GM18511 (cell line): ENCODE results near the gene RERGL.
"Not testable (repeated sequence)": the region's sequence is repeated elsewhere in the genome, so short reads cannot be mapped to it uniquely, and the experiment has no call there.

Source experiments
- ATAC-seq: cut with Tn5 transposase; IDR thresholded peaks from one replicate; pipeline ENCODE4 v1.9.1; 2021; ENCODE audit warnings: mild to moderate bottlenecking, moderate library complexity; ENCODE audit not compliant: unreplicated experiment

Gene RERGL

DNA sequence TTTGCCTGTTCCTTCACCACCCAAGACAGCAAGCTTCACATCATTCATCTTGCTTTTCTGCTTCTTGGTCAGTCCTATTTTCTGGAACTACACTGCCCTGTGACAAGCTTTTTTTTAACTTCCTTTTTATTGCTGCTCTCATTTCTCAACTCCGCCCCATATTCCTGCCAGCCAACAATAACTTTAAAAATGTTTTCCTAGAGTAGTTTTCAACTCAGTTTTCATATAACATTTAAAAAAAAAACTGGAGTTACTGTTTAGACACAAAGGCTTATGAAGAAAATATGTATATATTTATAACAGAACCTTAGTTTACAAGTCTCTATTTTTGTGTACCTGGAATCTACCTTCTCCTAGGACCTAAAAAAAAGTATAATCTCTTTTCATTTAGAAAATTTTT is at the start of gene RERGL:
RERGL (minus strand) TSS at position 101 of the 400 bp plus-strand sequence; CDS start at position 48, 53 bp downstream.
- no peak for ATAC-seq

DNA sequence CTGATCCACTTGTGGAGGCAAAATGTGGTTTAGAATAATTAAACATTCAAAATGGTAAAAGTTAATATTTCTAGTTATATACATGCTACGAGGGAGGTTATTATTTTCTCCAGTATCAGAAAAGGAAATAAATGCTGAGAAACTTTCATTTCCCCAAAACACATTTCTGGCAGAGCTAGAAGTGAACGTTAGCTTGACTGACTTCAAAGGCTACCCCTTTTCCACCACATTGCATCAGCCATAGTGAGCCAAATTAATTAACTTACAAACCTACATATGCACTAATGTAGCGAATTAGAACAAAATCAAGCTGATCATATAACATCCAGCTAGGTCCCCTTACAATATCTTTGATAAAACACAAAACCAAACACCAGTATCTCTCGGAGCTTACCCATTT is 49.3 kb upstream of the RERGL start:
- ATAC-seq, result no peak

- no peak for ATAC-seq
These were observed 45.5 kb upstream of the RERGL start for GRCh38 chr12:18135509-18135908.

DNA sequence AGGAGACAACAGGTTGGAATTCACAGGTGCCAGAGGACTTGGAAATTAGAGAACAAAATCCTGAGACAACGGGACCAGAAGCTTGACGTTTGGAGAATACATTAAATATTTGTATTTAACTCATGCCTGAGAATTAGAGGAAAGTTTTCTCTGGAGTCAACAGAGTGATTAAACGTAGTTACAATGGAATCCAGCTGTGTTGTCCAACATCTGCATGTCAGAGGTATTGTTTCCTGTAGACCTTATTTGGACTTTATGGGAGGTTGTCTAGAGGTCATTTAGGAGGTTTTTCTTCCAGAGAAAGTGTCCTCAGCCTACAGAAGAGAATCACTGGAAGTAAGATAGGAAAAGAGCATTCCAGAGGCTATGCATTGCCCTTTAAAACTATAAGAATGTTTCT is 45.1 kb upstream of the RERGL start:
- no peak for ATAC-seq

GRCh38 chr12:18130851-18131250 is 40.9 kb upstream of the RERGL start:
- no peak for ATAC-seq

GRCh38 chr12:18123707-18124106 is 33.7 kb upstream of the RERGL start:
- ATAC-seq, result no peak

DNA sequence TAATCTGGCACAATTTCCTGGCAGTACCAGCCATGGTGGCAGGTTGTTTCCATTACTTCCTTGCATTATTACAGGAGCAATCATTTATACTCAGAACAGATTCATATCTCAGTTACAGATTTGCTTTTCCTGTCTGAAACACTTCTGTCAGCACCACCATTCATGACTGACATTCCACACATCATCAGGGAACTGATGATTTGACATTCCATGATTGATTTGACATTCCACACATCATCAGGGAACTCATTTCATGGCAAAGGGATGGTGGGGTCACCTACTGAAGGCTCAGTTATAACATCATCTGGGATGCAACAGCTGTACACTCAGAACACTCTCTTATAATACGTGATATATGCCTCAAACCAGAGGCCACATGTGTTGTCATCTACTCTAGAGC is 30.9 kb upstream of the RERGL start:
- no peak for ATAC-seq

DNA sequence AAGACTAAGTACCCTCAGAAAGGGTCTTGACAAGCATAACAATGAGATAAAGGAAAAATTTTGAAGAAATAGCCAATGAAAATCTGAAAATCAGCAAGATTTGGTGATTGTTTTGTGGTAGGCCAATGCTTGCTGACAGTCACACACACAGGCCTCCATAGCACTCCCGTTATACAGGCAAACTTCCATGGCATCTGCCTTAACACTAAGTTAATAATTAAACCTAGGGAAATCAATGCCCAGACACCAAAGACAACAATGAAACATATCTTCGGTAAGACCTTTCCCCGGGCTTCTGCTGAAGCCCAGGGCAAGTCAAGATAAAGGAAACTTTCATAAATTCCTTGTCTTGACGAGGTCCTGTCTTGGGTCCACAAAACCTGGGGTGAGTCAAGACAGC is 18.6 kb upstream of the RERGL start:
- ATAC-seq, result no peak

- no peak for ATAC-seq
These were observed 13.6 kb upstream of the RERGL start for GRCh38 chr12:18103624-18104023.

- no peak for ATAC-seq
These were observed 11.1 kb upstream of the RERGL start for GRCh38 chr12:18101043-18101442.

- ATAC-seq, result no peak
These were observed 5.9 kb downstream of the RERGL start for GRCh38 chr12:18084080-18084479.

GRCh38 chr12:18079541-18080246 is 10.3 kb downstream of the RERGL start:
- ATAC-seq, result no peak

DNA sequence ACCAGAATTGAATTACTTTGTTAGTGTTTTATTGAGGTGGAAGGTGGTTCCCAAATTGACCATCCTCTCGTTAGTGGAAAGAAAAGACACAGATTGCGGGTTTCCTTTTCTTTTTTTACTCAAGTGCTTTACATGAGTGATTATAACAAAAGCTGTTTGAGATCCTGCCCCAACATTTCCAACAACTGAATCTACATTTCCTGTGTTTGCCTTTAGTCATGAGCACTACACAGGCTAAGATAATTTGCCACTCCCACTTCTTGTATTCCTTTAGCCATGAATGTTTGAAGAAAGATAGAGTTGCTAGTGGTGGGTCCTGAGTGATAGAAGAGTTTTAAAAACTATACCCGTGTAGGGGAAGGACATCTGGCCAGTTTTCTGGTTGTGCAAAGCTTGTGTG is 16.0 kb downstream of the RERGL start:
- no peak for ATAC-seq

GRCh38 chr12:18072723-18073122 is 17.3 kb downstream of the RERGL start:
- ATAC-seq, result no peak

GRCh38 chr12:18071336-18071735 is 18.7 kb downstream of the RERGL start:
- ATAC-seq, result no peak

DNA sequence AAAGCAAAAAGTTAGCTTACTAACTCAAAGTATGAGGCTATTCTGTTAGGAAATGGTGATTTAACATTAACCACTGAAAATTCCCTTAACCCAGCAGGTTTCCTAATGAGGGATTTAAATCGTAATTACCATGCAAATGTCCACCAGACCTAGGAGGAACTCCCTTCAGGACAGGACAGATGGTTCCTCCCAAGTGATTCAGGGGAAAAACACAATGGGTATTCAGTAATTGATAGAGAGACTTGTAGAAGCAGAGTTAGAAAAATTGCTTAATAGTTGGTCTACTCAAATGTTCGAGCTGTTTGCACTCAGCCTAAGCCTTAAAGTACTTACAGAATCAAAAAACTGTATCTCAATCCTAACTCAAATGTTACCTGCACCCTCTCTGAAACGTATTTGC is 21.6 kb downstream of the RERGL start:
- ATAC-seq, result no peak

DNA sequence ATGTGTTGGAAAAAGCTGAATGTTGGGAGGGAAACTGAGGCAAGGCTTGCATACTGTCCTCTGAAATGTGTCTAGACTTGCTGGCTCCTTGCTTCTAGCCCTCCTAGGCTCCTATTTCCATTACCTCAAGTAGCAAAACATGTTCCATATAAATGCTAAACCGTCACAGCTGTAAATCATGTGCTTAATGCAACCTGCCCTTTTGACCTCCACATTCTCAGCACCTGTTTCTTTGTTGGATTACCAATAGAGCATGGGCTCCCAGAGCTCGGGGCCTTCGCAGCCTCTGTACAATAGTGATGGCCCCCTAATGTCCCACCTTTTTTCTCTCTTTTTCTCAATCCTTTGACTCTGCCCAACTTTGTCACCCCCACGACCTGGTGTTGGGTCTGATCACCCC is 23.3 kb downstream of the RERGL start:
- no peak for ATAC-seq

DNA sequence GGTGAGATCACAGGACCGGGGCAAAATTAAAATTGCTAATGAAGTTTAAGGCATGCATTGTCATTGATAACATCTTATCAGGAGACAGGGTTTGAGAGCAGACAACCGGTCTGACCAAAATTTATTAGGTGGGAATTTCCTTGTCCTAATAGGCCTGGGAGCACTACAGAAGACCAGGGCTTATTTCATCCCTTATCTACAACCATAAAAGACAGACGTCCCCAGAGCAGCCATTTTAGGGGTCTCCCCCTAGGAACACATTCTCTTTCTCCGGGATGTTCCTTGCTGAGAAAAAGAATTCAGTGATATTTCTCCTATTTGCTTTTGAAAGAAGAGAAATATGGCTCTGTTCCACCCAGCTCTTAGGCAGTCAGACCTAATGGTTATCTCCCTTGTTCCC is 27.1 kb downstream of the RERGL start:
- not testable (repeated sequence) for ATAC-seq

- ATAC-seq, result no peak
These were observed 32.9 kb downstream of the RERGL start for GRCh38 chr12:18057051-18057450.

DNA sequence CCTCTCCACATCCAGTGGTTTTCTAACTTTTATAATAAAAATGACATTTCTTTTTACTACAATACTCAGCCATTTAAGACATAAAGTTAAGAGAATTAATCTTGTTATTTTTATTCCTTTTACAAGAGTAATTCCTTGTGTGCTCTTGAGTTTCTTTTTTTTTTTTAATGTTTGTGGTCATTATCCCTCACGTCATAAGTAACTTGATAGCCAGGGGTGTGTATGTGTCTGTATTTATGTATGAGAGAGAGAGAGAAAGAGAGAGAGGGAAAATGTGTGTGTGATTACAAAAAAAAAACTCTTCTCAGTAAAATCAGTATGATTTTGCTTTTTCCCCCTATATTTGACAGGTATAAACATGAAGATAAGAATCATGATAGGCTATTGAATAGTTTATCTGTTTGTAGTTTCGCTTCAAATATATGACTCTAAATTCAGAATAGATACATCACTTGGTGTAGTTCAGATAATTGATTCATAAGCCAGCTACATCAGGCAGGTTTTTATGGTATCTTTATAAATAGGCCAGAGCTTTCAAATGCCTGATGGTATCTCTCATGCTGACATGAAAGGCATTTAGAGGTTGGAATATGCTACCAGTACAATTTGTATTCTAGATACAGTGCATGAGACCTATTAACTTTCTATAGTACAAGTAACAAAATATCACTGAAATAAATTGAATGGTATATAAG is 34.9 kb downstream of the RERGL start:
- ATAC-seq, result no peak

DNA sequence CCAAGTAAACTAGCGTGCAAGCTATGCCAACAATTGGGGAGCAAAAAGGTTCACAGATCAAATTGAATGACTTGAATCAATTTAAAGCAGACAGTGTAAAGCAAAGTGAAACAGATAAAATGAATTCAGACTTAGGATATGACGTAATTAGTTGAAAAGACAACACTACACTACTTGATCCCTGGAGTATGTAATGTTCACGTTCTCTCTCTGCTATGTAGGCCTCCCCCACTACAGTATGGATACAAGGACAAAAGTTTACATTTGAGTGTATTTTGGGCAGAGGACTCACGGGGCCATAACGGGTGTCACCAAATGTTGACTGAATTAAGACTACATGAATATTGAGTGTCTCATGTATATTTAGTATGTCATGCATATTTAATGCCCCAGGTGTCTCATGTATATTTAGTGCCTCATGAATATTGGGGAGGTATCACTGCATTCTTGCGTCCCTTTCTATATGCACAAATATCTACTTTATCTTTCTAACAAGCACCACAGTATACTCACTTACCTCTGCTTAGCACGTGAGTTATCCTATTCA is 44.5 kb downstream of the RERGL start:
- ATAC-seq, result no peak

DNA sequence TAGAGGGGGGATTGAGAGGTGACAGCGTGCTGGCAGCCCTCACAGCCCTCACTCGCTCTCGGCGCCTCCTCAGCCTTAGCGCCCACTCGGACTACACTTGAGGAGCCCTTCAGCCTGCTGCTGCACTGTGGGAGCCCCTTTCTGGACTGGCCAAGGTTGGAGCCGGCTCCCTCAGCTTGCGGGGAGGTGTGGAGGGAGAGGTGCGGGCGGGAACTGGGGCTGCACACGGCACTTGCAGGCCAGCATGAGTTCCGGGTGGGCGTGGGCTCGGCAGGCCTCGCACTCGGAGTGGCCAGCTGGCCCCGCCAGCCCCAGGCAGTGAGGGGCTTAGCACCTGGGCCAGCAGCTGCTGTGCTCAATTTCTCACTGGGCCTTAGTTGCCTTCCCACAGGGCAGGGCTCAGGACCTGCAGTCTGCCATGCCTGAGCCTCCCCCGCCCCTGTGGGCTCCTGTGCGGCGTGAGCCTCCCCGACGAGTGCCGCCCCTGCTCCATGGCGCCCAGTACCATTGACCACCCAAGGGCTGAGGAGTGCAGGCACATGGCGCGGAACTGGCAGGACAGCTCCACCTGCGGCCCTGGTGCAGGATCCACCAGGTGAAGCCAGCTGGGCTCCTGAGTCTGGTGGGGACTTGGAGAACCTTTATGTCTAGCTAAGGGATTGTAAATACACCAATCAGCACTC is 49.8 kb downstream of the RERGL start:
- not testable (repeated sequence) for ATAC-seq
